Measurements from ENCODE around the gene TNFSF10.

TNFSF10 gene

GRCh38 chr3:172546628-172547214 is 23.5 kb upstream of the TNFSF10 start:
- H4K91ac ChIP-seq (ENCODE audit: low read depth, low read length, poor library complexity) = no peak overlapping the region
- H3K4me1 ChIP-seq (ENCODE audit: control insufficient read depth in 2 of 2, insufficient read depth in 1 of 2, low read depth in 1 of 2, low read length in 2 of 2) = no peaks in the 10 kb centered on the region
- no peak overlapping the region for H2AFZ ChIP-seq (ENCODE audit: low read length)
- H3K27ac ChIP-seq (replicated peaks; ENCODE audit: low read length) = no peak overlapping the region
- H3K27me3 ChIP-seq (ENCODE audit: control insufficient read depth in 3 of 3, insufficient read depth in 3 of 3, low read depth in 1 of 3, low read length in 3 of 3) = no peaks in the 10 kb centered on the region
- no peak overlapping the region for H2BK15ac ChIP-seq (ENCODE audit: low read length)
- no peak overlapping the region for H2BK12ac ChIP-seq (ENCODE audit: low read length)
- H3K14ac ChIP-seq (ENCODE audit: low read length) = no peak overlapping the region
- no peak for DNase-seq (ENCODE audit: low spot score)
- no peak overlapping the region for H4K8ac ChIP-seq (ENCODE audit: low read depth, low read length)
- H3K79me1 ChIP-seq (ENCODE audit: low read depth, low read length) = no peaks in the 10 kb centered on the region
- H3K4me3 ChIP-seq (ENCODE audit: low read length in 2 of 2) = no peak overlapping the region
- H3K18ac ChIP-seq (ENCODE audit: low read length) = no peak overlapping the region
- no peak overlapping the region for H2AK5ac ChIP-seq (ENCODE audit: low read depth, low read length)
- H3K4me2 ChIP-seq (ENCODE audit: insufficient read depth, low read length, poor library complexity, severe bottlenecking) = no peak overlapping the region
- no peak overlapping the region for H3K9ac ChIP-seq (ENCODE audit: low read depth, low read length, poor library complexity)
- no peak overlapping the region for H3K4ac ChIP-seq (ENCODE audit: low read length)
- no peak overlapping the region for H2BK120ac ChIP-seq (ENCODE audit: low read depth, low read length)
- no peak overlapping the region for H3K23ac ChIP-seq (ENCODE audit: low read depth, low read length, poor library complexity)
- no peaks in the 10 kb centered on the region for H3K9me3 ChIP-seq (replicated peaks in 1 of 2; ENCODE audit: control insufficient read depth in 2 of 2, insufficient read depth in 1 of 2, low read depth in 1 of 2, low read length in 2 of 2)
- H3K36me3 ChIP-seq (replicated peaks in 1 of 2; ENCODE audit: control insufficient read depth in 2 of 2, insufficient read depth in 2 of 2, low read length in 2 of 2) = no peaks in the 10 kb centered on the region
- no peak overlapping the region for H2BK5ac ChIP-seq (ENCODE audit: low read length)

GRCh38 chr3:172546105-172546504 is 22.9 kb upstream of the TNFSF10 start:
- H3K4me1 ChIP-seq (ENCODE audit: control insufficient read depth in 2 of 2, insufficient read depth in 1 of 2, low read depth in 1 of 2, low read length in 2 of 2) = no peaks in the 10 kb centered on the region
- no peak overlapping the region for H4K8ac ChIP-seq (ENCODE audit: low read depth, low read length)

GRCh38 chr3:172544404-172544803 is 21.2 kb upstream of the TNFSF10 start:
- Histone ChIP-seq H2BK120ac (ENCODE audit: low read depth, low read length) (no peak overlapping the region), H3K4me1 (ENCODE audit: control insufficient read depth in 2 of 2, insufficient read depth in 1 of 2, low read depth in 1 of 2, low read length in 2 of 2) (no peaks in the 10 kb centered on the region), H2AK5ac (ENCODE audit: low read depth, low read length) (no peak overlapping the region), H2AFZ (ENCODE audit: low read length) (no peak overlapping the region), H3K27ac (replicated peaks; ENCODE audit: low read length) (no peak overlapping the region), H3K23ac (ENCODE audit: low read depth, low read length, poor library complexity) (no peak overlapping the region), H4K91ac (ENCODE audit: low read depth, low read length, poor library complexity) (no peak overlapping the region), H3K9me3 (replicated peaks in 1 of 2; ENCODE audit: control insufficient read depth in 2 of 2, insufficient read depth in 1 of 2, low read depth in 1 of 2, low read length in 2 of 2) (no peaks in the 10 kb centered on the region), H3K36me3 (replicated peaks in 1 of 2; ENCODE audit: control insufficient read depth in 2 of 2, insufficient read depth in 2 of 2, low read length in 2 of 2) (no peaks in the 10 kb centered on the region), H2BK5ac (ENCODE audit: low read length) (no peak overlapping the region), H3K4me3 (ENCODE audit: low read length in 2 of 2) (no peak overlapping the region), H3K9ac (ENCODE audit: low read depth, low read length, poor library complexity) (no peak overlapping the region), H3K4ac (ENCODE audit: low read length) (no peak overlapping the region), H3K27me3 (ENCODE audit: control insufficient read depth in 3 of 3, insufficient read depth in 3 of 3, low read depth in 1 of 3, low read length in 3 of 3) (no peaks in the 10 kb centered on the region), H4K8ac (ENCODE audit: low read depth, low read length) (no peak overlapping the region), H3K79me1 (ENCODE audit: low read depth, low read length) (no peaks in the 10 kb centered on the region), H3K4me2 (ENCODE audit: insufficient read depth, low read length, poor library complexity, severe bottlenecking) (no peak overlapping the region), H2BK15ac (ENCODE audit: low read length) (no peak overlapping the region), H2BK12ac (ENCODE audit: low read length) (no peak overlapping the region), H3K18ac (ENCODE audit: low read length) (no peak overlapping the region), H3K14ac (ENCODE audit: low read length) (no peak overlapping the region)
- no peak for DNase-seq (ENCODE audit: low spot score)
- no CpG with 5 or more reads among the region's 2 CpGs for WGBS, 2 donors (ENCODE audit: extremely low coverage in 2 of 2, insufficient read length in 2 of 2, insufficient replicate concordance in 1 of 2)

More at GRCh38 chr3:172546105-172546504, 22.9 kb upstream of the TNFSF10 start:
- WGBS, 2 donors (ENCODE audit: extremely low coverage in 2 of 2, insufficient read length in 2 of 2, insufficient replicate concordance in 1 of 2) = no CpG with 5 or more reads among the region's 3 CpGs
- Histone ChIP-seq H3K79me1 (ENCODE audit: low read depth, low read length) (no peaks in the 10 kb centered on the region), H2BK12ac (ENCODE audit: low read length) (no peak overlapping the region), H4K91ac (ENCODE audit: low read depth, low read length, poor library complexity) (no peak overlapping the region), H3K14ac (ENCODE audit: low read length) (no peak overlapping the region), H2BK5ac (ENCODE audit: low read length) (no peak overlapping the region), H2BK15ac (ENCODE audit: low read length) (no peak overlapping the region), H3K4ac (ENCODE audit: low read length) (no peak overlapping the region), H2AK5ac (ENCODE audit: low read depth, low read length) (no peak overlapping the region), H3K4me3 (ENCODE audit: low read length in 2 of 2) (no peak overlapping the region), H3K18ac (ENCODE audit: low read length) (no peak overlapping the region), H3K27me3 (ENCODE audit: control insufficient read depth in 3 of 3, insufficient read depth in 3 of 3, low read depth in 1 of 3, low read length in 3 of 3) (no peaks in the 10 kb centered on the region), H3K9me3 (replicated peaks in 1 of 2; ENCODE audit: control insufficient read depth in 2 of 2, insufficient read depth in 1 of 2, low read depth in 1 of 2, low read length in 2 of 2) (no peaks in the 10 kb centered on the region), H3K36me3 (replicated peaks in 1 of 2; ENCODE audit: control insufficient read depth in 2 of 2, insufficient read depth in 2 of 2, low read length in 2 of 2) (no peaks in the 10 kb centered on the region), H3K23ac (ENCODE audit: low read depth, low read length, poor library complexity) (no peak overlapping the region), H3K9ac (ENCODE audit: low read depth, low read length, poor library complexity) (no peak overlapping the region), H3K27ac (replicated peaks; ENCODE audit: low read length) (no peak overlapping the region), H3K4me2 (ENCODE audit: insufficient read depth, low read length, poor library complexity, severe bottlenecking) (no peak overlapping the region), H2AFZ (ENCODE audit: low read length) (no peak overlapping the region), H2BK120ac (ENCODE audit: low read depth, low read length) (no peak overlapping the region)
- no peak for DNase-seq (ENCODE audit: low spot score)

GRCh38 chr3:172543884-172544283 is 20.7 kb upstream of the TNFSF10 start:
- WGBS, 2 donors (ENCODE audit: extremely low coverage in 2 of 2, insufficient read length in 2 of 2, insufficient replicate concordance in 1 of 2) = no CpG with 5 or more reads among the region's 2 CpGs
- Histone ChIP-seq H3K27ac (replicated peaks; ENCODE audit: low read length) (no peak overlapping the region), H3K4me1 (ENCODE audit: control insufficient read depth in 2 of 2, insufficient read depth in 1 of 2, low read depth in 1 of 2, low read length in 2 of 2) (no peaks in the 10 kb centered on the region)

More at GRCh38 chr3:172543884-172544283, 20.7 kb upstream of the TNFSF10 start:
- H3K27me3 ChIP-seq (ENCODE audit: control insufficient read depth in 3 of 3, insufficient read depth in 3 of 3, low read depth in 1 of 3, low read length in 3 of 3) = no peaks in the 10 kb centered on the region
- no peaks in the 10 kb centered on the region for H3K79me1 ChIP-seq (ENCODE audit: low read depth, low read length)
- no peak for DNase-seq (ENCODE audit: low spot score)
- no peak overlapping the region for H2BK12ac ChIP-seq (ENCODE audit: low read length)
- no peak overlapping the region for H2AFZ ChIP-seq (ENCODE audit: low read length)
- no peak overlapping the region for H4K8ac ChIP-seq (ENCODE audit: low read depth, low read length)
- no peak overlapping the region for H3K4ac ChIP-seq (ENCODE audit: low read length)
- H3K4me3 ChIP-seq (ENCODE audit: low read length in 2 of 2) = no peak overlapping the region
- no peak overlapping the region for H2AK5ac ChIP-seq (ENCODE audit: low read depth, low read length)
- H3K9ac ChIP-seq (ENCODE audit: low read depth, low read length, poor library complexity) = no peak overlapping the region
- no peak overlapping the region for H3K23ac ChIP-seq (ENCODE audit: low read depth, low read length, poor library complexity)
- H3K9me3 ChIP-seq (replicated peaks in 1 of 2; ENCODE audit: control insufficient read depth in 2 of 2, insufficient read depth in 1 of 2, low read depth in 1 of 2, low read length in 2 of 2) = no peaks in the 10 kb centered on the region
- no peak overlapping the region for H2BK15ac ChIP-seq (ENCODE audit: low read length)
- H4K91ac ChIP-seq (ENCODE audit: low read depth, low read length, poor library complexity) = no peak overlapping the region
- H2BK5ac ChIP-seq (ENCODE audit: low read length) = no peak overlapping the region
- no peaks in the 10 kb centered on the region for H3K36me3 ChIP-seq (replicated peaks in 1 of 2; ENCODE audit: control insufficient read depth in 2 of 2, insufficient read depth in 2 of 2, low read length in 2 of 2)
- no peak overlapping the region for H2BK120ac ChIP-seq (ENCODE audit: low read depth, low read length)
- H3K18ac ChIP-seq (ENCODE audit: low read length) = no peak overlapping the region
- no peak overlapping the region for H3K14ac ChIP-seq (ENCODE audit: low read length)
- H3K4me2 ChIP-seq (ENCODE audit: insufficient read depth, low read length, poor library complexity, severe bottlenecking) = no peak overlapping the region
